OCI-LY1 (cell line): ENCODE measurements around the gene ABCC9.

ENCODE experiments used
- H2AFZ ChIP-seq: fragments of 200-600 bp; sonication (generic), shearing (Covaris generic); 2 replicates; pipeline ENCODE4 v1.6.0; 2014; ENCODE audit warnings: antibody characterized with exemption, mild to moderate bottlenecking, low read length
- H3F3A ChIP-seq: fragments of 200-600 bp; sonication (generic), shearing (Covaris generic); 2 replicates; pipeline ENCODE4 v1.6.0; 2014; ENCODE audit warnings: mild to moderate bottlenecking, antibody characterized with exemption, low read length, moderate library complexity; ENCODE audit not compliant: insufficient read depth
- H3K27ac ChIP-seq: fragments of 200-600 bp; sonication (generic); 2 replicates; pipeline ENCODE4 v1.5.1; 2014; ENCODE audit warnings: low read length, mixed run types, mild to moderate bottlenecking, low read depth; ENCODE audit not compliant: poor library complexity, severe bottlenecking
- H3K27me3 ChIP-seq: fragments of 200-600 bp; sonication (generic); 2 replicates; pipeline ENCODE4 v1.6.0; 2014; ENCODE audit warnings: antibody characterized with exemption, mild to moderate bottlenecking, low read length, moderate library complexity; ENCODE audit not compliant: insufficient read depth
- H3K36me3 ChIP-seq: fragments of 200-600 bp; sonication (generic); 2 replicates; pipeline ENCODE4 v1.6.1; 2014; ENCODE audit warnings: mild to moderate bottlenecking, antibody characterized with exemption, low read length, moderate library complexity, mixed read lengths; ENCODE audit not compliant: insufficient read depth
- H3K4me1 ChIP-seq: fragments of 200-600 bp; sonication (generic); 2 replicates; pipeline ENCODE4 v1.5.1; 2014; ENCODE audit warnings: mild to moderate bottlenecking, low read length, moderate library complexity; ENCODE audit not compliant: insufficient read depth, severe bottlenecking
- H3K4me2 ChIP-seq: fragments of 200-600 bp; sonication (generic), shearing (Covaris generic); 2 replicates; pipeline ENCODE4 v1.6.1; 2014; ENCODE audit warnings: low read length
- H3K4me3 ChIP-seq: fragments of 200-600 bp; sonication (generic); 2 replicates; pipeline ENCODE4 v1.5.1; 2014; ENCODE audit warnings: low read length, low read depth, mild to moderate bottlenecking, mixed read lengths; ENCODE audit not compliant: poor library complexity, severe bottlenecking
- H3K79me2 ChIP-seq: fragments of 200-600 bp; shearing (Covaris generic); 2 replicates; pipeline ENCODE4 v1.6.1; 2016; ENCODE audit warnings: mixed run types, low read length, mixed read lengths; ENCODE audit not compliant: insufficient read depth
- H3K9ac ChIP-seq: fragments of 200-600 bp; sonication (generic), shearing (Covaris generic); 2 replicates; pipeline ENCODE4 v1.6.1; 2014; ENCODE audit warnings: mild to moderate bottlenecking, low read length, mixed read lengths
- H3K9me2 ChIP-seq: fragments of 200-600 bp; sonication (generic), shearing (Covaris generic); 2 replicates; pipeline ENCODE4 v1.6.1; 2014; ENCODE audit warnings: low read depth, mild to moderate bottlenecking, low read length, mixed read lengths
- H3K9me3 ChIP-seq: fragments of 200-600 bp; shearing (Covaris generic); 2 replicates; pipeline ENCODE4 v1.6.1; 2014; ENCODE audit warnings: low read length, mixed read lengths
- H4K20me1 ChIP-seq: fragments of 200-600 bp; sonication (generic), shearing (Covaris generic); 2 replicates; pipeline ENCODE4 v1.6.0; 2016; ENCODE audit warnings: mild to moderate bottlenecking, low read length; ENCODE audit not compliant: insufficient read depth
- EZH2 ChIP-seq: fragments of 200-600 bp; sonication (generic), shearing (Covaris generic); IDR thresholded peaks from 2 replicates; pipeline ENCODE4 v1.8.0; 2017; ENCODE audit warnings: borderline replicate concordance, mixed run types, mild to moderate bottlenecking, antibody characterized with exemption, low read length, moderate library complexity, mixed read lengths
- TF ChIP-seq, protein P1 (sequence below): fragments of 200-600 bp; sonication (generic), shearing (Covaris generic); IDR thresholded peaks from 2 replicates; pipeline ENCODE4 v1.5.1; 2017; ENCODE audit warnings: mild to moderate bottlenecking, antibody characterized with exemption, low read length, moderate library complexity, mixed read lengths

ABCC9 gene

GRCh38 chr12:21879312-21879711, 61.9 kb downstream of the ABCC9 start:
- no peak for TF ChIP-seq EZH2
- TF ChIP-seq, protein P1, sequence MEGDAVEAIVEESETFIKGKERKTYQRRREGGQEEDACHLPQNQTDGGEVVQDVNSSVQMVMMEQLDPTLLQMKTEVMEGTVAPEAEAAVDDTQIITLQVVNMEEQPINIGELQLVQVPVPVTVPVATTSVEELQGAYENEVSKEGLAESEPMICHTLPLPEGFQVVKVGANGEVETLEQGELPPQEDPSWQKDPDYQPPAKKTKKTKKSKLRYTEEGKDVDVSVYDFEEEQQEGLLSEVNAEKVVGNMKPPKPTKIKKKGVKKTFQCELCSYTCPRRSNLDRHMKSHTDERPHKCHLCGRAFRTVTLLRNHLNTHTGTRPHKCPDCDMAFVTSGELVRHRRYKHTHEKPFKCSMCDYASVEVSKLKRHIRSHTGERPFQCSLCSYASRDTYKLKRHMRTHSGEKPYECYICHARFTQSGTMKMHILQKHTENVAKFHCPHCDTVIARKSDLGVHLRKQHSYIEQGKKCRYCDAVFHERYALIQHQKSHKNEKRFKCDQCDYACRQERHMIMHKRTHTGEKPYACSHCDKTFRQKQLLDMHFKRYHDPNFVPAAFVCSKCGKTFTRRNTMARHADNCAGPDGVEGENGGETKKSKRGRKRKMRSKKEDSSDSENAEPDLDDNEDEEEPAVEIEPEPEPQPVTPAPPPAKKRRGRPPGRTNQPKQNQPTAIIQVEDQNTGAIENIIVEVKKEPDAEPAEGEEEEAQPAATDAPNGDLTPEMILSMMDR, result no peak
- no peaks in the 10 kb centered on the region for H3K36me3 ChIP-seq
- H3K9me2 ChIP-seq, result no peaks in the 10 kb centered on the region
- H4K20me1 ChIP-seq, result no peaks in the 10 kb centered on the region
- no peak overlapping the region for H3K27ac ChIP-seq
- no peaks in the 10 kb centered on the region for H3K4me1 ChIP-seq
- no peak overlapping the region for H3K9ac ChIP-seq
- H3K9me3 ChIP-seq, result no peaks in the 10 kb centered on the region
- no peak overlapping the region for H3K4me2 ChIP-seq
- H3K27me3 ChIP-seq, result no peaks in the 10 kb centered on the region
- H2AFZ ChIP-seq, result no peak overlapping the region
- H3F3A ChIP-seq, result no peaks in the 10 kb centered on the region
- no peak overlapping the region for H3K4me3 ChIP-seq
- H3K79me2 ChIP-seq, result no peaks in the 10 kb centered on the region

DNA sequence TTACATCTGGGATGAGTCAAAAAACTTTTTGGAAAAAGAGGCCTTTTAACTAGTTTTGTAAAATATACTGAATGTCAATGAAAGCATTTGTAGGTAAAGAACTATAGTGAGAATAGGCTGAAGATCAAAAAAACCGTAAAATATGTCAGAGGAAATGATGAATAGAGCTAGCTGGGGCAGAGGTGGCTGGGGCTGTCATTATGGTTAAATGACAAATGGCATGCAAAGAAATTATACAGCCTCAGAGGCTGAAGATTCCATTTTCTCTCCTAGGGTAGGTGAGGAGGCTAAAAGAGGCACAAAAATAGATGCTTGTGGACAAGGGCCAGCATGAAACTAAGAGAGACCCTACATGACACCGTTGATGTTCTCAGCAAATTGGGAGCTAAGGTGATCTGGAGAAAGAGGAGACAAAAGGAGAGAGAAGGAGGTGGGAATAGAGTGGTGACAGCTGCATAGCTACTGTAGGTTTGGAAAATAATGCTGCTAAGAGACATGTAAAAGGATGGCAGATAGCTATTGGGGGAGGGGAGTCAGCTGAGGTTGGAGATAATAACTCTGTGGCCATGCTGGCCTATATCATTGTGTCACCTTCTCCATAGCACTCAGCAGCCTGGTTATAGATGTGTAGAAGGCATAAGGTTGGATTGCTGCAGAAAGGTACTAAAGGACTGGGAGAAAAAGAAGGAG, 63.8 kb downstream of the ABCC9 start:
- no peaks in the 10 kb centered on the region for H3K4me1 ChIP-seq
- no peak for TF ChIP-seq EZH2
- TF ChIP-seq, protein P1, result no peak
- no peaks in the 10 kb centered on the region for H3K9me3 ChIP-seq

GRCh38 chr12:21865846-21866245, 75.4 kb downstream of the ABCC9 start:
- Histone ChIP-seq H3K9me3 (no peaks in the 10 kb centered on the region), H2AFZ (no peak overlapping the region)
- TF ChIP-seq, protein P1, result no peak
- no peak for TF ChIP-seq EZH2

More for the DNA sequence above, 63.8 kb downstream of the ABCC9 start:
- H4K20me1 ChIP-seq, result no peaks in the 10 kb centered on the region
- H3K4me2 ChIP-seq, result no peak overlapping the region
- H3K9ac ChIP-seq, result no peak overlapping the region
- no peaks in the 10 kb centered on the region for H3K9me2 ChIP-seq
- H3K4me3 ChIP-seq, result no peak overlapping the region
- no peaks in the 10 kb centered on the region for H3F3A ChIP-seq
- H2AFZ ChIP-seq, result no peak overlapping the region
- no peaks in the 10 kb centered on the region for H3K27me3 ChIP-seq
- H3K27ac ChIP-seq, result no peak overlapping the region
- no peaks in the 10 kb centered on the region for H3K36me3 ChIP-seq
- H3K79me2 ChIP-seq, result no peaks in the 10 kb centered on the region

More at GRCh38 chr12:21865846-21866245, 75.4 kb downstream of the ABCC9 start:
- Histone ChIP-seq H3K27ac (no peak overlapping the region), H3K4me1 (no peaks in the 10 kb centered on the region), H3F3A (no peaks in the 10 kb centered on the region), H3K4me2 (no peak overlapping the region), H3K4me3 (no peak overlapping the region), H3K79me2 (no peaks in the 10 kb centered on the region), H3K9me2 (no peaks in the 10 kb centered on the region), H3K9ac (no peak overlapping the region), H4K20me1 (no peaks in the 10 kb centered on the region), H3K27me3 (no peaks in the 10 kb centered on the region), H3K36me3 (no peaks in the 10 kb centered on the region)
